A673 (cell line): ENCODE data around the gene VEGFB.

Source experiments
- EZH2 ChIP-seq: fragments of 200-600 bp; sonication (generic); IDR thresholded peaks from 2 replicates; pipeline ENCODE4 v1.6.1; 2017; ENCODE audit warnings: borderline replicate concordance, low read depth, mild to moderate bottlenecking, mixed read lengths, antibody characterized with exemption, low read length; ENCODE audit not compliant: poor library complexity, severe bottlenecking
- TF ChIP-seq, protein P1 (sequence below): fragments of 300-800, 200-600 bp; sonication (generic); conservative IDR thresholded peaks from 2 replicates; pipeline ENCODE4 v1.5.1; 2017; ENCODE audit warnings: low read depth, mild to moderate bottlenecking, antibody characterized with exemption, low read length, moderate library complexity, mixed read lengths

DNA sequence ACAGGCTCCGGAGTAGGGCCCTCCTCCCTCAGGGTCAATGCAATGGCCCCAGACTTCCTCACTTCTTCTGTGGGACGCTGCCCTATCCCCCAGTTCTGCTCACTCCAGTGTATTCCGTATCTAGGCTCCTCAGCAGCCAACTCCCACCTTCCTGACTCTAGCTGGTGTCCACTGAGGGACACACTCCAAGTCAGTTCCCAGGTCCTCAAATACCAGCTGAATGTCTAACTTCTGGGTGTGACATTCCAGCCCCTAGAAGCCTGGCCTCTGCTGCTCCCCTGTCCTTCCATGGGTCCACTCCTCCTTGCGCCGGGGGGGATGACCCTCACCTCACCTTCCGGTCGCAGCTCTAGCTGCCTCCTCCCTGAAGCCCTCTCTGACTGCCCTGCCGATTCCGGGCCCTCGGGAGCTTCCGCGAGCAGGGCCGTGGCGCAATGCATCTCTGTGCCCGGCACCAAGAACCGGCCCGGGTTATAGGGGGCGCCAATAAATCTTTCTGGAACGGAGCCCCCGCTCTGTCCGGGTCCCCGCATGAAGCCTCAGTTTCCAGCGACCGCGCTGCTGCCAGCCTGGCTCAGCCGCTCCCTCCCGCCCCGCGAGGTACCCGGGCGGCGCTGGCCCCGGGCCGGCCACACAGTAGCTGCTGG lies 34.6 kb downstream of the VEGFB start:
- TF ChIP-seq, protein P1, sequence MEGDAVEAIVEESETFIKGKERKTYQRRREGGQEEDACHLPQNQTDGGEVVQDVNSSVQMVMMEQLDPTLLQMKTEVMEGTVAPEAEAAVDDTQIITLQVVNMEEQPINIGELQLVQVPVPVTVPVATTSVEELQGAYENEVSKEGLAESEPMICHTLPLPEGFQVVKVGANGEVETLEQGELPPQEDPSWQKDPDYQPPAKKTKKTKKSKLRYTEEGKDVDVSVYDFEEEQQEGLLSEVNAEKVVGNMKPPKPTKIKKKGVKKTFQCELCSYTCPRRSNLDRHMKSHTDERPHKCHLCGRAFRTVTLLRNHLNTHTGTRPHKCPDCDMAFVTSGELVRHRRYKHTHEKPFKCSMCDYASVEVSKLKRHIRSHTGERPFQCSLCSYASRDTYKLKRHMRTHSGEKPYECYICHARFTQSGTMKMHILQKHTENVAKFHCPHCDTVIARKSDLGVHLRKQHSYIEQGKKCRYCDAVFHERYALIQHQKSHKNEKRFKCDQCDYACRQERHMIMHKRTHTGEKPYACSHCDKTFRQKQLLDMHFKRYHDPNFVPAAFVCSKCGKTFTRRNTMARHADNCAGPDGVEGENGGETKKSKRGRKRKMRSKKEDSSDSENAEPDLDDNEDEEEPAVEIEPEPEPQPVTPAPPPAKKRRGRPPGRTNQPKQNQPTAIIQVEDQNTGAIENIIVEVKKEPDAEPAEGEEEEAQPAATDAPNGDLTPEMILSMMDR = no peak
- TF ChIP-seq EZH2 = no peak
